ENCODE results near the gene SERINC3. TPM values are rescaled to one million over a fixed set of nuclear protein-coding genes. Genes with fewer than 3 reads are reported as not detected.

Gene SERINC3
- total and polyA plus RNA-seq, 12 donors: 38.9 to 116 (median 97.4) TPM

DNA sequence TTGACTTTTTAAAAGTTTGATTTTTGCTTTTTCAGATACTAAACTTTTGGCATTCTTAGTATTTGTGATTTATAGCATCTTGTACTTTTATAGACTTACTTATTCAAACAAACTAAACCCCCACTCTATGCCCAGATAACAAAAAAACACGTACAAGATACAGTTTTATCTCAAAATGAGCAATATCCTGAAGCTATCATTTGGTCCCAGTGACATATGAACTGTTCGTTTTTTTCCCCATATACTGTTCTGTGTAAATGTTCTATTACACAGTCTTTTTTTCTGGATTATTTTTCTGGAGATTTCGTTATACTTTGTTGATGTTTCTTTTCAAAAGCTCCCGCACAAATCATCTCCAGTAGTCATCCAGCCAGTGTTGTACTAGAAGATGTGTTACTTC is 27.3 kb upstream of the SERINC3 start:
- no peak for DNase-seq
- TF ChIP-seq, protein P1, sequence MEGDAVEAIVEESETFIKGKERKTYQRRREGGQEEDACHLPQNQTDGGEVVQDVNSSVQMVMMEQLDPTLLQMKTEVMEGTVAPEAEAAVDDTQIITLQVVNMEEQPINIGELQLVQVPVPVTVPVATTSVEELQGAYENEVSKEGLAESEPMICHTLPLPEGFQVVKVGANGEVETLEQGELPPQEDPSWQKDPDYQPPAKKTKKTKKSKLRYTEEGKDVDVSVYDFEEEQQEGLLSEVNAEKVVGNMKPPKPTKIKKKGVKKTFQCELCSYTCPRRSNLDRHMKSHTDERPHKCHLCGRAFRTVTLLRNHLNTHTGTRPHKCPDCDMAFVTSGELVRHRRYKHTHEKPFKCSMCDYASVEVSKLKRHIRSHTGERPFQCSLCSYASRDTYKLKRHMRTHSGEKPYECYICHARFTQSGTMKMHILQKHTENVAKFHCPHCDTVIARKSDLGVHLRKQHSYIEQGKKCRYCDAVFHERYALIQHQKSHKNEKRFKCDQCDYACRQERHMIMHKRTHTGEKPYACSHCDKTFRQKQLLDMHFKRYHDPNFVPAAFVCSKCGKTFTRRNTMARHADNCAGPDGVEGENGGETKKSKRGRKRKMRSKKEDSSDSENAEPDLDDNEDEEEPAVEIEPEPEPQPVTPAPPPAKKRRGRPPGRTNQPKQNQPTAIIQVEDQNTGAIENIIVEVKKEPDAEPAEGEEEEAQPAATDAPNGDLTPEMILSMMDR (IDR thresholded peaks at IDR 0.05): no peak
- WGBS, 2 donors: 51 to 57% methylated on average over 4 of the region's 4 CpGs
- Histone ChIP-seq H3K36me3 (no peaks in the 10 kb centered on the region), H3K4me1 (peaks cover 9 to 66% (median 34%) of the 10 kb centered on the region in 9 donors), H3K9me3 (no peaks in the 10 kb centered on the region), H3K27me3 (no peaks in the 10 kb centered on the region), H3K27ac (peak overlapping the region in 9 of 10 donors; percentile 3 to 86 (median 63)), H3K4me3 (peak overlapping the region in 2 of 10 donors; percentile 13 to 14)
- intact Hi-C loops (cut with DNase I): no loop called here
- no peak for ATAC-seq

- DNase-seq (no peak), ATAC-seq (no peak)
- Histone ChIP-seq H3K4me1 (peaks cover 4 to 66% (median 31%) of the 10 kb centered on the region in 9 donors), H3K27ac (peak overlapping the region in 6 of 10 donors; percentile 22 to 74 (median 52)), H3K36me3 (no peaks in the 10 kb centered on the region), H3K4me3 (no peak overlapping the region), H3K27me3 (no peaks in the 10 kb centered on the region), H3K9me3 (no peaks in the 10 kb centered on the region)
- 97% methylated on average over 8 of the region's 8 CpGs for WGBS, 2 donors
- intact Hi-C loops (cut with DNase I): no loop called here
- TF ChIP-seq, protein P1 (IDR thresholded peaks at IDR 0.05): no peak
These were observed 25.5 kb upstream of the SERINC3 start for GRCh38 chr20:44547419-44547818.

DNA sequence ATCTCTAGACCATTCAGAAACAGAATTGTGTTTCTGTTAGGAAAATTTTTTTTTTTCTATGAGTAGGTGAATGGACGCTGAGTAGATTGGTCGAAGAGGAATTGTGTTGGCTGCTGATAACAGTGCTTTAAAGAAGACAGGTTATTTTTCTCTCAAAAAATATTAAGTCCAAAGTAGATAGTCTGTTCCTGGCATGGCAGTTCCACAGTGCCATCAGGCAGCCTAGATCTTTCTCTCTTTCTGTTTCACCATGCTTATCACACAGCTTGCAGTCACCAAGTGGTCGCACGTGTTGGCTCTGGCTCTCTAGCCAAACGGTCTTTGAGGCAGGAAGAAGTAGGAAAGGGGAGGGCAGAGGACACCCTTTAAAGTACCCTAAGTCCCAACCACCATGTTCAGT is 22.4 kb upstream of the SERINC3 start:
- intact Hi-C loops (cut with DNase I): no loop called here
- 39 to 41% methylated on average over 5 of the region's 5 CpGs for WGBS, 2 donors

DNA sequence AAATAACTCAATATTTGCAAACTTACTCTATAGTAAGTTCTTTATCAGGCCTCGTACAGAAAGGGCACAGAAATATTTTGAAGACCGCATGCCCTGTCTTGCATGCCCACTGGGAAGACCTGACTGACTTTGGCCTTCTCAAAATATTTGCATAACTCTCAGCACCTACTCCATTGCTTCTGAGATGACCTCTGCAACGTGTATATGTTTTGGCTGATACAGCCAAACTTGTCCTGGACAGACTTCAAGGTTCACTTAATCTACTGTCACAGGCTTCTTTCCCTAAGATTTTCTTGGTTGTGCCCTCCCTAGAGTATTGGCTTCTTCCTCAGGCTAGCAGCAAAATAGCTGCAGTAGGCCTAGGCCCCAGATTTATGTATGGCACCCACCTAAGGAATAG is 21.5 kb upstream of the SERINC3 start:
- peak overlapping the region in 2 of 10 donors; percentile 12 to 47 for H3K27ac ChIP-seq
- no peaks in the 10 kb centered on the region for H3K9me3 ChIP-seq
- intact Hi-C loops (cut with DNase I): no loop called here
- H3K4me1 ChIP-seq: peaks cover 4 to 56% (median 33%) of the 10 kb centered on the region in 9 donors
- no peaks in the 10 kb centered on the region for H3K36me3 ChIP-seq
- H3K27me3 ChIP-seq: no peaks in the 10 kb centered on the region
- no peak overlapping the region for H3K4me3 ChIP-seq
- 56 to 60% methylated on average over 3 of the region's 3 CpGs for WGBS, 2 donors
- no peak for ATAC-seq
- DNase-seq: no peak
- TF ChIP-seq, protein P1 (IDR thresholded peaks at IDR 0.05): no peak

More for the DNA sequence above, 22.4 kb upstream of the SERINC3 start:
- TF ChIP-seq, protein P1 (IDR thresholded peaks at IDR 0.05): no peak
- no peaks in the 10 kb centered on the region for H3K27me3 ChIP-seq
- DNase-seq: no peak
- no peaks in the 10 kb centered on the region for H3K36me3 ChIP-seq
- no peak overlapping the region for H3K4me3 ChIP-seq
- ATAC-seq: peak in 4 of 8 donors; percentile 29 to 55 (median 45)
- peaks cover 4 to 63% (median 34%) of the 10 kb centered on the region in 9 donors for H3K4me1 ChIP-seq
- H3K27ac ChIP-seq: peak overlapping the region in 2 of 10 donors; percentile 46 to 47
- H3K9me3 ChIP-seq: no peaks in the 10 kb centered on the region

Measured in heart right ventricle (tissue), 16 donors.